NCI-H2081 (cell line): ENCODE results near the gene CCNE1.
"Not testable (repeated sequence)": the region's sequence is repeated elsewhere in the genome, so short reads cannot be mapped to it uniquely, and the experiment has no call there.

Source experiments
- DNase-seq, 2 experiments: peaks; one replicate each; lab custom pipeline; 2025; lab: John Stamatoyannopoulos, UW

The CCNE1 gene

GRCh38 chr19:29815231-29815630 lies 3.4 kb downstream of the CCNE1 start:
- no peak for DNase-seq

GRCh38 chr19:29817316-29817715 lies 5.5 kb downstream of the CCNE1 start:
- no peak for DNase-seq

GRCh38 chr19:29819300-29819699 lies 7.5 kb downstream of the CCNE1 start:
- no peak for DNase-seq

GRCh38 chr19:29819986-29820385 lies 8.2 kb downstream of the CCNE1 start:
- no peak for DNase-seq

GRCh38 chr19:29823581-29824330 lies 12.0 kb downstream of the CCNE1 start:
- no peak for DNase-seq

- not testable (repeated sequence) for DNase-seq
These were observed 13.5 kb downstream of the CCNE1 start for GRCh38 chr19:29825263-29825662.

GRCh38 chr19:29831041-29831548 lies 19.3 kb downstream of the CCNE1 start:
- DNase-seq = no peak

GRCh38 chr19:29831686-29832085 lies 19.9 kb downstream of the CCNE1 start:
- DNase-seq = no peak

- no peak for DNase-seq
These were observed 21.0 kb downstream of the CCNE1 start for GRCh38 chr19:29832801-29833200.

- DNase-seq = no peak
These were observed 21.9 kb downstream of the CCNE1 start for GRCh38 chr19:29833614-29834261.

GRCh38 chr19:29834991-29835846 lies 23.4 kb downstream of the CCNE1 start:
- DNase-seq = no peak

GRCh38 chr19:29836409-29836825 lies 24.6 kb downstream of the CCNE1 start:
- DNase-seq = no peak

GRCh38 chr19:29837448-29837981 lies 25.7 kb downstream of the CCNE1 start:
- DNase-seq = no peak

- no peak for DNase-seq
These were observed 26.2 kb downstream of the CCNE1 start for GRCh38 chr19:29837996-29838395.

- no peak for DNase-seq
These were observed 28.5 kb downstream of the CCNE1 start for GRCh38 chr19:29840066-29840950.

GRCh38 chr19:29841209-29841558 lies 29.4 kb downstream of the CCNE1 start:
- no peak for DNase-seq

- DNase-seq = no peak
These were observed 30.0 kb downstream of the CCNE1 start for GRCh38 chr19:29841559-29842367.

- no peak for DNase-seq
These were observed 30.8 kb downstream of the CCNE1 start for GRCh38 chr19:29842471-29843179.

- DNase-seq = no peak
These were observed 31.6 kb downstream of the CCNE1 start for GRCh38 chr19:29843180-29844051.
